ENCODE results near the gene CDH23. TPM values are rescaled to one million over a fixed set of nuclear protein-coding genes. Genes with fewer than 3 reads are reported as not detected.
A peak's percentile ranks its signal among the peaks of the same experiment; 100 is the strongest.

Gene CDH23
- total RNA-seq, 1 experiment from 2014 or later, result 7.8 TPM

GRCh38 chr10:71836596-71836974, 439.9 kb downstream of the CDH23 start:
- Histone ChIP-seq H3K9me2 (ENCODE audit: insufficient read depth) (no peaks in the 10 kb centered on the region), H3K4me2 (no peak overlapping the region), H3K36me3 (ENCODE audit: low read depth) (peaks cover 6% of the 10 kb centered on the region; the same call in 1 of the 2 replicates), H3K9me3 (ENCODE audit: insufficient read depth, low read depth) (no peaks in the 10 kb centered on the region), H3K27ac (no peak overlapping the region), H3K27me3 (ENCODE audit: insufficient read depth, low read depth) (no peaks in the 10 kb centered on the region), H4K20me1 (ENCODE audit: insufficient read depth) (peaks cover 78% of the 10 kb centered on the region), H3K79me2 (ENCODE audit: low read depth) (peaks cover 93% of the 10 kb centered on the region), H3K4me1 (replicated peaks; ENCODE audit: insufficient read depth) (peaks cover 52% of the 10 kb centered on the region), H3K4me3 (no peak overlapping the region), H2AFZ (no peak overlapping the region), H3F3A (ENCODE audit: insufficient read depth, low read depth) (peaks cover 29% of the 10 kb centered on the region; the same call in 1 of the 2 replicates)
- TF ChIP-seq CTCF (conservative IDR thresholded peaks at IDR 0.05) (no peak), EZH2 (IDR thresholded peaks at IDR 0.05; ENCODE audit: low read depth) (no peak)
- intact Hi-C loops (cut with micrococcal nuclease; ENCODE audit: unreplicated experiment), result loop anchor here (5.0 to 10.0 kb wide), 2 partner anchors 128 to 211 kb away; partner anchors contain the start of gene CHST3
- POLR2A ChIA-PET (ENCODE audit: unreplicated experiment), result no interaction called here
- CTCF ChIA-PET, result interaction anchor here (0.6 to 1.0 kb wide), 2 partner anchors 17 to 60 kb away, joined by 3 read pairs; no protein-coding TSS in a partner anchor
- BruUV-seq (replicated peaks), result no TSS peak
- DNase-seq, result no peak

GRCh38 chr10:71837098-71837827, 440.5 kb downstream of the CDH23 start:
- H3K9me3 ChIP-seq (ENCODE audit: insufficient read depth, low read depth), result no peaks in the 10 kb centered on the region
- no peak overlapping the region for H2AFZ ChIP-seq
- BruUV-seq (replicated peaks), result no TSS peak
- H3K9me2 ChIP-seq (ENCODE audit: insufficient read depth), result no peaks in the 10 kb centered on the region
- peaks cover 50% of the 10 kb centered on the region for H3K4me1 ChIP-seq (replicated peaks; ENCODE audit: insufficient read depth)
- peaks cover 28% of the 10 kb centered on the region; the same call in 1 of the 2 replicates for H3F3A ChIP-seq (ENCODE audit: insufficient read depth, low read depth)
- intact Hi-C loops (cut with micrococcal nuclease; ENCODE audit: unreplicated experiment), result loop anchor here (5.0 to 10.0 kb wide), 2 partner anchors 128 to 210 kb away; partner anchors contain the start of gene CHST3
- 0 out of 2 replicates have a peak overlapping the region, but pooled peaks have one; percentile 26 for H3K27ac ChIP-seq
- H4K20me1 ChIP-seq (ENCODE audit: insufficient read depth), result peaks cover 83% of the 10 kb centered on the region
- ChIA-PET POLR2A (ENCODE audit: unreplicated experiment) (interaction anchor here (0.8 to 1.3 kb wide), 2 partner anchors 23 to 34 kb away, joined by 3 to 7 read pairs; no protein-coding TSS in a partner anchor), CTCF (interaction anchor here (0.6 to 1.0 kb wide), 2 partner anchors 34 to 59 kb away, joined by 3 to 10 read pairs; no protein-coding TSS in a partner anchor)
- peak overlapping the region; percentile 44; the same call in 1 of the 2 replicates for H3K4me2 ChIP-seq
- TF ChIP-seq EZH2 (IDR thresholded peaks at IDR 0.05; ENCODE audit: low read depth) (no peak), CTCF (conservative IDR thresholded peaks at IDR 0.05) (no peak; the same call in 1 of the 2 replicates)
- H3K36me3 ChIP-seq (ENCODE audit: low read depth), result peaks cover 5% of the 10 kb centered on the region; the same call in 1 of the 2 replicates
- no peaks in the 10 kb centered on the region for H3K27me3 ChIP-seq (ENCODE audit: insufficient read depth, low read depth)
- H3K4me3 ChIP-seq, result no peak overlapping the region
- peaks cover 95% of the 10 kb centered on the region for H3K79me2 ChIP-seq (ENCODE audit: low read depth)
- peak in 1 of 2 experiments; percentile 34 for DNase-seq
